ENCODE results near the gene MRGPRE.

Gene MRGPRE

DNA sequence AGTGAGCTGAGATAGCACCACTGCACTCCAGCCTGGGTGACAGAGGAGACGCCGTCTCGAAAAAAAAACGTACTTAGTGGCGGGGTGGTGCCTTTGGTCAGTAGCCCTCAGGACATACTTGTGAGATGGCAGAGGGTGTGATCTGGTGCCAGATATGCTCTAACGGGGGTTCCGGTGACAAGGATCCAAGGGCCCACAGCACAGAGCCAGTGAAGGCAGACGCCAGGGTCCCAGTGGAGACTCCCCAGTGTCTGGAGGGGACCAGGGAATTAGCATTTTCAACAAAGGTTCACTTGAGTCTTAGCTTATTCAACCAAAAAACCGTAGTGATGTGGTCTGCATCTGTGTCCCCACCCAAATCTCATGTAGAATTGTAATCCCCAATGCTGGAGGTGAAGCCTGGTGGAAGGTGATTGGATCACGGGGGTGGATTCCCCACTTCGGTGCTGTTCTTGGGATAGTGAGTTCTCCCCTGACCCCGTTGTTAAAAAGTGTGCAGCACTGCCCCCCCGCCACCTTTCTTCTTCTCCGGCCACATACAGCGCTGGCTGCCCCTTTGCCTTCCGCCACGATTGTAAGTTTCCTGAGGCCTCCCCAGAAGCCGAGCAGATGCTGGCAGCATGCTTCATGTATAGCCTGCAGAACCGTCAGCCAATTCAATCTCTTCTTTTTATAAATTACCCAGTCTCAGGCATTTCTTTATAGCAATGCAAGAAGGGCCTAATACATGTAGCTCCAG is 40.5 kb downstream of the MRGPRE start:
- no peak overlapping the region for H3K4me3 ChIP-seq (ENCODE audit: low read length)
- no peaks in the 10 kb centered on the region for H3K36me3 ChIP-seq (ENCODE audit: control insufficient read depth, insufficient read depth, low read length, severe bottlenecking)
- peaks cover 3% of the 10 kb centered on the region for H3K9me3 ChIP-seq (ENCODE audit: control insufficient read depth, low read length)
- peaks cover 53% of the 10 kb centered on the region for H3K27me3 ChIP-seq (replicated peaks; ENCODE audit: control insufficient read depth, insufficient read depth, low read length)
- no peak overlapping the region for H3K9ac ChIP-seq (ENCODE audit: low read length)
- H3K4me1 ChIP-seq (ENCODE audit: control insufficient read depth, insufficient read depth, low read length), result no peaks in the 10 kb centered on the region
- DNase-seq (ENCODE audit: low read depth), result no peak

- Histone ChIP-seq H3K27me3 (replicated peaks; ENCODE audit: control insufficient read depth, insufficient read depth, low read length) (peaks cover 42% of the 10 kb centered on the region), H3K9ac (ENCODE audit: low read length) (no peak overlapping the region), H3K4me1 (ENCODE audit: control insufficient read depth, insufficient read depth, low read length) (no peaks in the 10 kb centered on the region), H3K36me3 (ENCODE audit: control insufficient read depth, insufficient read depth, low read length, severe bottlenecking) (no peaks in the 10 kb centered on the region), H3K9me3 (ENCODE audit: control insufficient read depth, low read length) (peaks cover 3% of the 10 kb centered on the region), H3K4me3 (ENCODE audit: low read length) (no peak overlapping the region)
- no peak for DNase-seq (ENCODE audit: low read depth)
These were observed 41.6 kb downstream of the MRGPRE start for GRCh38 chr11:3190600-3190999.

DNA sequence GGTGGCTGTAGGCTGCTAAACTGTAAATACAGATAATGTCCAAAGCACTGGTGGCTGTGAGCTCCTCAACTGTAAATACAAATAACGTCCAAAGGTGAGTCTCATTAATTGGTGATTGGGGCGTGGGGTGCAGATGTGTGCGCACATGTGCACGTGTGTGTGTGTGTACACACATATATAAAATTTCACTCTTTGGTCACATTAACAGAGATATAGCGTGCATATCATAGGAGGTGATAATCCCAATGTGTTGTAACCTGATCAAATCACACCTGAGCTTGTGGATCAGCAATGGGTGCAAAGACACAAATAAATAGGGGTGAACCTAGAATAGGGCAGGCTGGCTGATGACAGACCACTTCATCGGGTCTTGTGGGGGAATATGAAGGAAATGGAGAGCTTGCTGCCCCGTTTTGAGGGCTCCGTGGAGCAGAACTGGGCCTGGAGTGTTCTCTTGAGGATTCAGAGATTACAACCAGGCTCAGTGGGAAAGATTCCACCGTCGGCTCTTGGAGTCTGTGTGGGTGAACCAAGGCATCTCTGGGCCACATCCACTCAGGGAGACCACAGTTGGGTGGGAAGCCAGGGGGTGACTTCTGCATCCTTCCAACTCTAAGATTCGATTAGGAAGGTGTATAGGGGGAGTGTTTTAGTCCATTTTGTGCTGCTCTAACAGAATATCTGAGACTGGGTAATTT is 42.2 kb downstream of the MRGPRE start:
- no peak overlapping the region for H3K9ac ChIP-seq (ENCODE audit: low read length)
- H3K27me3 ChIP-seq (replicated peaks; ENCODE audit: control insufficient read depth, insufficient read depth, low read length), result peaks cover 44% of the 10 kb centered on the region
- no peak for DNase-seq (ENCODE audit: low read depth)
- H3K4me3 ChIP-seq (ENCODE audit: low read length), result no peak overlapping the region
- H3K36me3 ChIP-seq (ENCODE audit: control insufficient read depth, insufficient read depth, low read length, severe bottlenecking), result no peaks in the 10 kb centered on the region
- no peaks in the 10 kb centered on the region for H3K4me1 ChIP-seq (ENCODE audit: control insufficient read depth, insufficient read depth, low read length)
- H3K9me3 ChIP-seq (ENCODE audit: control insufficient read depth, low read length), result peaks cover 3% of the 10 kb centered on the region

GRCh38 chr11:3189196-3189843 is 42.9 kb downstream of the MRGPRE start:
- Histone ChIP-seq H3K4me3 (ENCODE audit: low read length) (no peak overlapping the region), H3K27me3 (replicated peaks; ENCODE audit: control insufficient read depth, insufficient read depth, low read length) (peaks cover 46% of the 10 kb centered on the region), H3K9me3 (ENCODE audit: control insufficient read depth, low read length) (peaks cover 3% of the 10 kb centered on the region), H3K9ac (ENCODE audit: low read length) (no peak overlapping the region), H3K4me1 (ENCODE audit: control insufficient read depth, insufficient read depth, low read length) (no peaks in the 10 kb centered on the region), H3K36me3 (ENCODE audit: control insufficient read depth, insufficient read depth, low read length, severe bottlenecking) (no peaks in the 10 kb centered on the region)
- DNase-seq (ENCODE audit: low read depth), result no peak

DNA sequence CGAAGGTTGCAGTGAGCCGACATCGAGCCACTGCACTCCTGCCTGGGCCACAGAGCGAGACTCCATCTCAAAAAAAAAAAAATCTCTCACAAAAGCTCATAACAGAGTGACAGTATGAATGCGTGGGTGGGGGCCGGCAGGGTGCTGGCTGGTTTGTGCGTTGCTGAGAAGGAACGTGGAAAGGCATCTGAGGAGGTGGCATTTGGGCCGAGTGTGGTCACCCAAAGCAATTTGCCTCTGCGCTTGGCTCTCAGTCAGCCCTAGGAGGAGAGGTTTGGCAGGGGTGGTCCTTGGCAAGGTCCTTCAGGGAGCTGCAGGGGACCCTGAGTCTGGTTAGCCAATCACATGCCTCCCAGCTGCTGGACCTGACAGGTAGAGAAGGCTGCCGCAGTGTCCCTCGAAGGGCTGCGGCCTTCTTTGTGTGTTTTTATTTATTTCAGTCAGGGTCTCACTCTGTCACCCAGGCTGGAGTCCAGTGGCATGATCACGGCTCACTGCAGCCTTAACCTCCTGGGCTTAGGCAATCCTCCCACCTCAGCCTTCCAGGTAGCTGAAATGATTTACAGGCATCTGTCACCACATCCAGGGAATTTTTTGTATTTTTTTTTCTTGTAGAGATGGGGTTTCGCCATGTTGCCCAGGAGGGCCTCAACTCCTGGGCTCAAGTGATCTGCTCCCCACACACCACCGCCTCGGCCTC is 43.6 kb downstream of the MRGPRE start:
- H3K4me3 ChIP-seq (ENCODE audit: low read length), result no peak overlapping the region
- H3K9me3 ChIP-seq (ENCODE audit: control insufficient read depth, low read length), result peaks cover 3% of the 10 kb centered on the region
- H3K4me1 ChIP-seq (ENCODE audit: control insufficient read depth, insufficient read depth, low read length), result no peaks in the 10 kb centered on the region
- no peak overlapping the region for H3K9ac ChIP-seq (ENCODE audit: low read length)
- H3K27me3 ChIP-seq (replicated peaks; ENCODE audit: control insufficient read depth, insufficient read depth, low read length), result peaks cover 52% of the 10 kb centered on the region
- DNase-seq (ENCODE audit: low read depth), result no peak
- no peaks in the 10 kb centered on the region for H3K36me3 ChIP-seq (ENCODE audit: control insufficient read depth, insufficient read depth, low read length, severe bottlenecking)

- H3K4me3 ChIP-seq (ENCODE audit: low read length), result no peak overlapping the region
- no peaks in the 10 kb centered on the region for H3K4me1 ChIP-seq (ENCODE audit: control insufficient read depth, insufficient read depth, low read length)
- no peak for DNase-seq (ENCODE audit: low read depth)
- no peaks in the 10 kb centered on the region for H3K36me3 ChIP-seq (ENCODE audit: control insufficient read depth, insufficient read depth, low read length, severe bottlenecking)
- H3K27me3 ChIP-seq (replicated peaks; ENCODE audit: control insufficient read depth, insufficient read depth, low read length), result peaks cover 41% of the 10 kb centered on the region
- H3K9me3 ChIP-seq (ENCODE audit: control insufficient read depth, low read length), result peaks cover 3% of the 10 kb centered on the region
- H3K9ac ChIP-seq (ENCODE audit: low read length), result no peak overlapping the region
These were observed 45.9 kb downstream of the MRGPRE start for GRCh38 chr11:3186166-3186953.

DNA sequence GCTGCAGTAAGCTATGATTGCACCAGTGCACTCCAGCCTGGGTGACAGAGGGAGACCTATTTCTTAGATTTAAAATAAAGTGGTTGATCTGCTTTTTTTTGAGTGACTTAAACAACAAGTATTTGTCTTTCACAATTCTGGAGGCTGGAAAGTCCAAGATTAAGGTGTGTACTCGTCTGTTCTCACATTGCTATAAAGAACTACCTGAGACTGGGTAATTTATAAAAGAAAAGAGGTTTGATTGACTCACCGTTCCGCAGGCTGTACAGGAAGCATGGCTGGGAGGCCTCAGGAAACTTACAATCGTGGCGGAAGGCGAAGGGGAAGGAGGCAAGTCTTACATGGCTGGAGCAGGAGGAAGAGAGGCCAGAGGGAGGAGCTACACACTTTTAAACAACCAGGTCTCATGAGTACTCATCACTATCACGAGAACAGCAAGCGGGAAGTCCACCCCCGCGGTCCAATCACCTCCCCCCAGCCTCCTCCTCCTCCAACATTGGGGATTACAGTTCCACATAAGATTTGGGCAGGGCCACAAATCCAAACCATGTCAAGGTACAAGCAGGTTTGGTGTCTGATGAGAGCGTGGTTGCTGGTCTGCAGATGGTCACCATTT is 47.4 kb downstream of the MRGPRE start:
- no peak for DNase-seq (ENCODE audit: low read depth)
- Histone ChIP-seq H3K36me3 (ENCODE audit: control insufficient read depth, insufficient read depth, low read length, severe bottlenecking) (no peaks in the 10 kb centered on the region), H3K27me3 (replicated peaks; ENCODE audit: control insufficient read depth, insufficient read depth, low read length) (peaks cover 42% of the 10 kb centered on the region), H3K9ac (ENCODE audit: low read length) (no peak overlapping the region), H3K9me3 (ENCODE audit: control insufficient read depth, low read length) (no peaks in the 10 kb centered on the region), H3K4me3 (ENCODE audit: low read length) (no peak overlapping the region), H3K4me1 (ENCODE audit: control insufficient read depth, insufficient read depth, low read length) (no peaks in the 10 kb centered on the region)

GRCh38 chr11:3183523-3183922 is 48.7 kb downstream of the MRGPRE start:
- Histone ChIP-seq H3K36me3 (ENCODE audit: control insufficient read depth, insufficient read depth, low read length, severe bottlenecking) (no peaks in the 10 kb centered on the region), H3K9ac (ENCODE audit: low read length) (no peak overlapping the region), H3K4me1 (ENCODE audit: control insufficient read depth, insufficient read depth, low read length) (no peaks in the 10 kb centered on the region), H3K4me3 (ENCODE audit: low read length) (no peak overlapping the region), H3K27me3 (replicated peaks; ENCODE audit: control insufficient read depth, insufficient read depth, low read length) (peaks cover 38% of the 10 kb centered on the region), H3K9me3 (ENCODE audit: control insufficient read depth, low read length) (no peaks in the 10 kb centered on the region)
- no peak for DNase-seq (ENCODE audit: low read depth)

GRCh38 chr11:3182462-3182852 is 49.8 kb downstream of the MRGPRE start:
- DNase-seq (ENCODE audit: low read depth), result no peak
- H3K9ac ChIP-seq (ENCODE audit: low read length), result no peak overlapping the region
- no peaks in the 10 kb centered on the region for H3K9me3 ChIP-seq (ENCODE audit: control insufficient read depth, low read length)
- no peak overlapping the region for H3K4me3 ChIP-seq (ENCODE audit: low read length)
- peaks cover 10% of the 10 kb centered on the region for H3K4me1 ChIP-seq (ENCODE audit: control insufficient read depth, insufficient read depth, low read length)
- no peaks in the 10 kb centered on the region for H3K36me3 ChIP-seq (ENCODE audit: control insufficient read depth, insufficient read depth, low read length, severe bottlenecking)
- peaks cover 32% of the 10 kb centered on the region for H3K27me3 ChIP-seq (replicated peaks; ENCODE audit: control insufficient read depth, insufficient read depth, low read length)

- no peak overlapping the region for H3K4me3 ChIP-seq (ENCODE audit: low read length)
- H3K4me1 ChIP-seq (ENCODE audit: control insufficient read depth, insufficient read depth, low read length), result peaks cover 10% of the 10 kb centered on the region
- peaks cover 28% of the 10 kb centered on the region for H3K27me3 ChIP-seq (replicated peaks; ENCODE audit: control insufficient read depth, insufficient read depth, low read length)
- peaks cover 3% of the 10 kb centered on the region for H3K9me3 ChIP-seq (ENCODE audit: control insufficient read depth, low read length)
- no peak for DNase-seq (ENCODE audit: low read depth)
- H3K36me3 ChIP-seq (ENCODE audit: control insufficient read depth, insufficient read depth, low read length, severe bottlenecking), result no peaks in the 10 kb centered on the region
- H3K9ac ChIP-seq (ENCODE audit: low read length), result no peak overlapping the region
These were observed 50.3 kb downstream of the MRGPRE start for GRCh38 chr11:3181725-3182461.
